Measurements from ENCODE around the gene NEUROD2. TPM values are rescaled to one million over a fixed set of nuclear protein-coding genes. Genes with fewer than 3 reads are reported as not detected.

The NEUROD2 gene
- total RNA-seq, 6 experiments from 2014 or later: not detected

- H3K4me1 Mint-ChIP-seq (ENCODE audit: low read depth): peaks cover 48% of the 10 kb centered on the region
- H3K27ac Mint-ChIP-seq: no peak overlapping the region; the same call in 1 of the 2 replicates
- no peak overlapping the region for H3K4me3 Mint-ChIP-seq
- H3K9me3 Mint-ChIP-seq: no peaks in the 10 kb centered on the region
- TF ChIP-seq, protein P1, sequence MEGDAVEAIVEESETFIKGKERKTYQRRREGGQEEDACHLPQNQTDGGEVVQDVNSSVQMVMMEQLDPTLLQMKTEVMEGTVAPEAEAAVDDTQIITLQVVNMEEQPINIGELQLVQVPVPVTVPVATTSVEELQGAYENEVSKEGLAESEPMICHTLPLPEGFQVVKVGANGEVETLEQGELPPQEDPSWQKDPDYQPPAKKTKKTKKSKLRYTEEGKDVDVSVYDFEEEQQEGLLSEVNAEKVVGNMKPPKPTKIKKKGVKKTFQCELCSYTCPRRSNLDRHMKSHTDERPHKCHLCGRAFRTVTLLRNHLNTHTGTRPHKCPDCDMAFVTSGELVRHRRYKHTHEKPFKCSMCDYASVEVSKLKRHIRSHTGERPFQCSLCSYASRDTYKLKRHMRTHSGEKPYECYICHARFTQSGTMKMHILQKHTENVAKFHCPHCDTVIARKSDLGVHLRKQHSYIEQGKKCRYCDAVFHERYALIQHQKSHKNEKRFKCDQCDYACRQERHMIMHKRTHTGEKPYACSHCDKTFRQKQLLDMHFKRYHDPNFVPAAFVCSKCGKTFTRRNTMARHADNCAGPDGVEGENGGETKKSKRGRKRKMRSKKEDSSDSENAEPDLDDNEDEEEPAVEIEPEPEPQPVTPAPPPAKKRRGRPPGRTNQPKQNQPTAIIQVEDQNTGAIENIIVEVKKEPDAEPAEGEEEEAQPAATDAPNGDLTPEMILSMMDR (IDR thresholded peaks at IDR 0.05): no peak
- 0 out of 2 replicates have a peak, but pooled peaks cover 1% of the 10 kb centered on the region for H3K27me3 Mint-ChIP-seq (ENCODE audit: insufficient read depth)
- no peak for DNase-seq
- H3K36me3 Mint-ChIP-seq (ENCODE audit: low read depth): no peaks in the 10 kb centered on the region
These were observed 34.8 kb upstream of the NEUROD2 start for GRCh38 chr17:39642291-39643074.

DNA sequence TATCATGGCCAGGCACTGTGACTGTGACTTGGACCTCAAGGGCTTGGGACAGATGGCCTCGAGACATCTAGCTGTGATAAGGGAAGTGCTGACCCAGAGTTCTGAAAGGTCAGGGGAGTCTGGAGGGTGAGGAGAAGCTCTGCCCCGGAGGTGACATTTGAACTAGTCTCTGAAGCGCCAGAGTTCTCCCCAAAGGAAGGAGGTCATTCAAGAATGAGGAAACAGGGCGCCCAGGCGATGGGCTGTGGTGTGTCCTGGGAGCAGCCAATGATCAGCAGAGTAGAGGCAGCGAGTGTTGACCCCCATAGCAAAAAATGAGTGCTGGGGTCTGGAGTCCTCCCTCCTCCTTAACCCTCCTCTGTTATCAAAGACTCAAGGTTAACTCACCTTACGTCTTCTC, 34.2 kb upstream of the NEUROD2 start:
- DNase-seq: no peak
- H3K4me1 Mint-ChIP-seq (ENCODE audit: low read depth): peaks cover 49% of the 10 kb centered on the region
- H3K27ac Mint-ChIP-seq: no peak overlapping the region
- H3K4me3 Mint-ChIP-seq: no peak overlapping the region
- 0 out of 2 replicates have a peak, but pooled peaks cover 1% of the 10 kb centered on the region for H3K27me3 Mint-ChIP-seq (ENCODE audit: insufficient read depth)
- no peaks in the 10 kb centered on the region for H3K36me3 Mint-ChIP-seq (ENCODE audit: low read depth)
- H3K9me3 Mint-ChIP-seq: no peaks in the 10 kb centered on the region
- TF ChIP-seq, protein P1 (IDR thresholded peaks at IDR 0.05): no peak

- Mint-ChIP-seq H3K4me3 (no peak overlapping the region), H3K27me3 (ENCODE audit: insufficient read depth) (0 out of 2 replicates have a peak, but pooled peaks cover 1% of the 10 kb centered on the region), H3K36me3 (ENCODE audit: low read depth) (no peaks in the 10 kb centered on the region), H3K4me1 (ENCODE audit: low read depth) (peaks cover 54% of the 10 kb centered on the region), H3K9me3 (no peaks in the 10 kb centered on the region), H3K27ac (no peak overlapping the region)
- no peak for DNase-seq
- TF ChIP-seq, protein P1 (IDR thresholded peaks at IDR 0.05): no peak
These were observed 33.4 kb upstream of the NEUROD2 start for GRCh38 chr17:39641097-39641496.

GRCh38 chr17:39640591-39641031, 32.9 kb upstream of the NEUROD2 start:
- no peaks in the 10 kb centered on the region for H3K36me3 Mint-ChIP-seq (ENCODE audit: low read depth)
- peaks cover 54% of the 10 kb centered on the region for H3K4me1 Mint-ChIP-seq (ENCODE audit: low read depth)
- TF ChIP-seq, protein P1 (IDR thresholded peaks at IDR 0.05): no peak
- no peak overlapping the region for H3K27ac Mint-ChIP-seq
- DNase-seq: no peak
- 0 out of 2 replicates have a peak, but pooled peaks cover 1% of the 10 kb centered on the region for H3K27me3 Mint-ChIP-seq (ENCODE audit: insufficient read depth)
- no peak overlapping the region for H3K4me3 Mint-ChIP-seq
- no peaks in the 10 kb centered on the region for H3K9me3 Mint-ChIP-seq

- 0 out of 2 replicates have a peak, but pooled peaks cover 1% of the 10 kb centered on the region for H3K27me3 Mint-ChIP-seq (ENCODE audit: insufficient read depth)
- TF ChIP-seq, protein P1 (IDR thresholded peaks at IDR 0.05): no peak
- no peak for DNase-seq
- H3K9me3 Mint-ChIP-seq: no peaks in the 10 kb centered on the region
- no peak overlapping the region for H3K27ac Mint-ChIP-seq
- H3K4me3 Mint-ChIP-seq: no peak overlapping the region
- H3K36me3 Mint-ChIP-seq (ENCODE audit: low read depth): no peaks in the 10 kb centered on the region
- peaks cover 54% of the 10 kb centered on the region for H3K4me1 Mint-ChIP-seq (ENCODE audit: low read depth)
These were observed 32.1 kb upstream of the NEUROD2 start for GRCh38 chr17:39639566-39640458.
